AG04450 (cell line): ENCODE results near the gene RESP18. TPM values are rescaled to one million over a fixed set of nuclear protein-coding genes. Genes with fewer than 3 reads are reported as not detected.

Source experiments
- CTCF ChIA-PET: fragments of 300-600, 350-600 bp; formaldehyde crosslinking; extraction: SDS; loops from one replicate; lab custom pipeline; 2022; ENCODE audit warnings: antibody characterized with exemption, inconsistent platforms; lab: Charles Lee
- POLR2A ChIA-PET: fragments of 350-600 bp; formaldehyde crosslinking; extraction: SDS; loops from one replicate; lab custom pipeline; 2021; ENCODE audit warnings: antibody characterized with exemption, inconsistent platforms; lab: Yijun Ruan, JAX
- DNase-seq: peaks from one replicate; pipeline ENCODE4 v3.0.0-alpha.2; 2011; ENCODE audit warnings: low read depth, low spot score
- H3K27ac ChIP-seq: one replicate; pipeline ENCODE4 v1.5.1; 2012; ENCODE audit warnings: low read depth, low read length, control low read depth
- H3K27me3 ChIP-seq: one replicate; pipeline ENCODE4 v1.6.0; 2012; ENCODE audit warnings: low read length; ENCODE audit not compliant: control insufficient read depth, insufficient read depth
- H3K4me3 ChIP-seq: 2 replicates; pipeline ENCODE4 v1.5.1; 2011; ENCODE audit warnings: mild to moderate bottlenecking, low read depth, low read length, control low read depth
- H3K9me3 ChIP-seq: 2 replicates; pipeline ENCODE4 v1.5.1; 2012; ENCODE audit warnings: low read length; ENCODE audit not compliant: control insufficient read depth, insufficient read depth
- polyA plus RNA-seq: library from polyadenylated mRNA; depleted of rRNA; stranded (reverse); fragments of >200 nt; gene quantifications from 2 replicates; pipeline ENCODE4 v1.2.3, GENCODE V29; 2011
- TF ChIP-seq, protein P1 (sequence below): IDR thresholded peaks from 2 replicates; pipeline ENCODE4 v1.5.1; 2011; ENCODE audit warnings: low read depth, low read length, control low read depth, inconsistent platforms

Gene RESP18
- polyA plus RNA-seq, 1 experiment: not detected

DNA sequence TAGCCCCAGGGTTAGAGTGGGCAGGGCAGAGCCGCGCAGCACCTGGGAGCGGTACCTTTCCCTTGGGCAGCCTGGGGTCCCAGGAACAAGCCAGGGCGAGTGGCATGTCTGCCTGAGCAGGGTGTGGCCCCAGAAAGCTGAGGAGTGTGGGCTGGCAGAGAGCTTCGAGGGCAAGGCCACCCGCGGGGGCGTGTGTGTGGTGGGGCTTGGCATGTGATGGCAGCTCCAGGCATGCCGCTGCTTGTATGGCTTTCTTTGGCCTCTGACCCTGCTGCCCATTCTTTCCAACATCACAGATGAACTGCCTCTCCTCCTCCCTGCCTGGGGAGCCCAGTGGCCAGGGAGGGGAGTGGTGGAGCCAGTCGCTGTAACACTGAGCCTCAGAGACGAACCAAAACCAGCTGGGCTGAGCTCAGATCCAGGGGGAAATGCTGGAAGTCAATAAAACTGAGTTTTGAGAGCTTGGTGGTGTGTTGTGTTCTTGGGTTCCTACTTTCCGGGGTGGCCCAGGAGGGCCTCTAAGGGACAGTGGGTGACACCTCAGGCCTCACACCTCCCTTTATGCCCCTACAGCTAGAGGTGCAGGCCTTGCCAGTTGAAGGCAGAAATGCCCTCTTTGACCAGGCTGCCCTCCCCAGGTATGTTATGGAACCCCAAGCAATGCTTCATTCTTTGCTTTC, 46.0 kb downstream of the RESP18 start:
- H3K27ac ChIP-seq: peak overlapping the region; percentile 31
- DNase-seq: no peak
- H3K4me3 ChIP-seq: no peak overlapping the region
- no peaks in the 10 kb centered on the region for H3K27me3 ChIP-seq
- no peaks in the 10 kb centered on the region for H3K9me3 ChIP-seq
- ChIA-PET POLR2A (interaction anchor here (0.6 to 1.5 kb wide), 6 partner anchors 8 to 90 kb away, joined by 3 to 8 read pairs (median 4); partner anchors contain the start of genes GLB1L and STK16), CTCF (interaction anchor here (0.8 to 2.8 kb wide), 2 partner anchors 9 to 75 kb away, joined by 10 to 19 read pairs; no protein-coding TSS in a partner anchor)
- TF ChIP-seq, protein P1, sequence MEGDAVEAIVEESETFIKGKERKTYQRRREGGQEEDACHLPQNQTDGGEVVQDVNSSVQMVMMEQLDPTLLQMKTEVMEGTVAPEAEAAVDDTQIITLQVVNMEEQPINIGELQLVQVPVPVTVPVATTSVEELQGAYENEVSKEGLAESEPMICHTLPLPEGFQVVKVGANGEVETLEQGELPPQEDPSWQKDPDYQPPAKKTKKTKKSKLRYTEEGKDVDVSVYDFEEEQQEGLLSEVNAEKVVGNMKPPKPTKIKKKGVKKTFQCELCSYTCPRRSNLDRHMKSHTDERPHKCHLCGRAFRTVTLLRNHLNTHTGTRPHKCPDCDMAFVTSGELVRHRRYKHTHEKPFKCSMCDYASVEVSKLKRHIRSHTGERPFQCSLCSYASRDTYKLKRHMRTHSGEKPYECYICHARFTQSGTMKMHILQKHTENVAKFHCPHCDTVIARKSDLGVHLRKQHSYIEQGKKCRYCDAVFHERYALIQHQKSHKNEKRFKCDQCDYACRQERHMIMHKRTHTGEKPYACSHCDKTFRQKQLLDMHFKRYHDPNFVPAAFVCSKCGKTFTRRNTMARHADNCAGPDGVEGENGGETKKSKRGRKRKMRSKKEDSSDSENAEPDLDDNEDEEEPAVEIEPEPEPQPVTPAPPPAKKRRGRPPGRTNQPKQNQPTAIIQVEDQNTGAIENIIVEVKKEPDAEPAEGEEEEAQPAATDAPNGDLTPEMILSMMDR: no peak

DNA sequence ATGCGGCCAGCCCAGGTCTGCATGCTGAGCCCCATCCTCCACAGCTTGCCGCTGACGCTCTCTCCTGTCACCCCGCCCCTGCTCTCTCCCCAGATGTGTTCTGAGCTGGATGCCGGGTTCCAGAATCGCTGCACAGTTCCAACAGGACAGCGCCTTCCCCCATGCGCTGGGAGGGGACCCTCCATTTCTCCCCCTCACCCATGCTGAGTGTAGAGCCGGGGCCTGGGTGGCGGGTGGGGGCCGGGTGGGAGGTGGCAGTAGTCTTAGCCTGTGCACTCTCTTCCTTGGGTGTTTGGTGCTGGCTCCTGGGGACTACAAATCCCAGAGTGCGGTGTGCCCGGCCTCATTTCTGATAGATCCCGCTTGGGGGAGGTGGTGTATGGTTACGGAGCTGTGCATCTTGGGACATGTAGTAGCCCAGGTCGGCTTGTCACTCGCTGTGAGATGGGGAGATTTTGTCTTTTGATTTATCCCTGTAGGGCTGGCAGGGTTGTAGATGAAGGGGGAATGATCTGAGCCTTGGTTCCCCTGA, 46.6 kb downstream of the RESP18 start:
- peak; percentile 29 for DNase-seq
- no peak overlapping the region for H3K4me3 ChIP-seq
- peak overlapping the region; percentile 31 for H3K27ac ChIP-seq
- ChIA-PET CTCF (interaction anchor here (0.8 to 2.8 kb wide), 2 partner anchors 9 to 74 kb away, joined by 10 to 19 read pairs; no protein-coding TSS in a partner anchor), POLR2A (interaction anchor here (0.6 to 1.5 kb wide), 6 partner anchors 8 to 91 kb away, joined by 3 to 8 read pairs (median 4); partner anchors contain the start of genes GLB1L and STK16)
- TF ChIP-seq, protein P1: no peak
- no peaks in the 10 kb centered on the region for H3K9me3 ChIP-seq
- H3K27me3 ChIP-seq: no peaks in the 10 kb centered on the region

DNA sequence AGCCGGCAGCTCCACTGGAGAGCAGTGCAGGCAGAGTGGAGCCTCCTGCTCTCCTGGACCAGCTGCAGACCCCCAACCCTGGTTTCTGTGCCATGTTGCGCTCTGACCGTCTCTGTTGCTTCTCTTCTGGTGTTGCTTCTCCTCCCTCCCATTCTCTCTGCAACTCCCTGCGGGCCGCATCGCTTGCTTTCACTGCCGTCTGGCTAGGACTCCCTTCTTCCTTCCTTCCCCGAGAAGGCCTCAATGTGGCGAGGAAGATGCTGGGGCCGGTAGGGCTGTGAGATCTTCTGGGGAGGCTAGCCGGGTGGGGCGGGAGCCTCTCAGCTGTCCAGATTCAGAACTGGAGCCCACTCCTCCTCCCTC, 47.2 kb downstream of the RESP18 start:
- no peak overlapping the region for H3K27ac ChIP-seq
- TF ChIP-seq, protein P1: no peak
- CTCF ChIA-PET: interaction anchor here (2.8 kb wide), 1 partner anchor 10 kb away, joined by 19 read pairs; no protein-coding TSS in a partner anchor
- no peak for DNase-seq
- no peak overlapping the region for H3K4me3 ChIP-seq
- POLR2A ChIA-PET: interaction anchor here (1.1 kb wide), 1 partner anchor 10 kb away, joined by 3 read pairs; no protein-coding TSS in a partner anchor
- no peaks in the 10 kb centered on the region for H3K27me3 ChIP-seq
- no peaks in the 10 kb centered on the region for H3K9me3 ChIP-seq

DNA sequence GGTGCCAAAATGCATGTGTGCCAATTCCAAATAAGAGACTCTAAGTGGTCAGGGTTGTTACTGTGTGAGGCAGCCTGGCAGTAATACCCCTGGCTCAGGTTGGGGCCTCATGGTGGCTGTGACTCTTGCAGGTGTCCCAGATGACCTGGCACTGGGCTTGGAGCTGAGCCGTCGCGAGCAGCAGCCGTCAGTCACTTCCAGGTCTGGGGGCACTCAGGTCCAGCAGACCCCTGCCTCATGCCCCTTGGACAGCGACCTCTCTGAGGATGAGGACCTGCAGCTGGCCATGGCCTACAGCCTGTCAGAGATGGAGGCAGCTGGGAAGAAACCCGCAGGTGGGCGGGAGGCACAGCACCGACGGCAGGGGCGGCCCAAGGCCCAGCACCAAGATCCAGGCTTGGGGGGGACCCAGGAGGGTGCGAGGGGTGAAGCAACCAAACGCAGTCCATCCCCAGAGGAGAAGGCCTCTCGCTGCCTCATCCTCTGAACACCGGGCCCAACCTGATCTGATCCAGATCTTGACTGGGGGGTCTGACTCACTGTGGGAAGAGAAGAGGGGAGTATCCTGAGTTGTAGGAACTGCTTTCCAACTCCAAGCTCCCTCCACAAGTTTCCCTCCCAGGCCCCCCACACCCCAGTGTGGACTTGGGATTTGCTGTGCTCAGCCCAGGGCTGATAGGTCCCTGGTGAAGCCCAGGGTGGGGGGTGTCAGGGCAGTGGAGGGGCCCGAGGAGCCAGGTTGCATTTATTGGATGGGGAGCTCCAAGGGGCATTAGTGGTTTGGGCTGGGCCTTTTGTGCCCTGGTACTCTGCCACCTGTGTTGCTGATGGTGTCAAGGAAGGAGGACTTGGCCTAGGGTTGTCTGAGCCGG, 47.8 kb downstream of the RESP18 start:
- POLR2A ChIA-PET: interaction anchor here (0.6 to 1.1 kb wide), 2 partner anchors 10 to 93 kb away, joined by 3 to 5 read pairs; no protein-coding TSS in a partner anchor
- no peak overlapping the region for H3K4me3 ChIP-seq
- CTCF ChIA-PET: interaction anchor here (2.8 kb wide), 1 partner anchor 10 kb away, joined by 19 read pairs; no protein-coding TSS in a partner anchor
- H3K9me3 ChIP-seq: no peaks in the 10 kb centered on the region
- H3K27me3 ChIP-seq: no peaks in the 10 kb centered on the region
- no peak for DNase-seq
- TF ChIP-seq, protein P1: no peak
- H3K27ac ChIP-seq: no peak overlapping the region
